Vagina (tissue), 2 donors: ENCODE data around the gene PTPRN2.

Experiments used
- POLR2A ChIP-seq, 2 donors: fragments of 450-650 bp; IDR thresholded peaks; one replicate each; pipeline ENCODE4 v1.6.1; 2017; ENCODE audit warnings: antibody characterized with exemption in 2 of 2, mild to moderate bottlenecking in 2 of 2, moderate library complexity in 2 of 2
- POLR2AphosphoS5 ChIP-seq, 2 donors: sonication (generic); formaldehyde crosslinking; IDR thresholded peaks; one replicate each; pipeline ENCODE4 v1.9.0; 2017; ENCODE audit warnings: antibody characterized with exemption in 2 of 2, mild to moderate bottlenecking in 2 of 2, low read depth in 1 of 2; ENCODE audit not compliant: insufficient read depth in 1 of 2
- TF ChIP-seq, protein P1 (sequence below), 3 experiments: fragments of 450-650 bp in 2 of 3; fragments of 200-600 bp in 1 of 3; sonication (generic) in 1 of 3; IDR thresholded peaks; one replicate each; pipeline ENCODE4 v1.5.1; 2017 to 2019; ENCODE audit warnings: antibody characterized with exemption in 3 of 3, mild to moderate bottlenecking in 2 of 3, moderate library complexity in 2 of 3

- TF ChIP-seq, protein P1, sequence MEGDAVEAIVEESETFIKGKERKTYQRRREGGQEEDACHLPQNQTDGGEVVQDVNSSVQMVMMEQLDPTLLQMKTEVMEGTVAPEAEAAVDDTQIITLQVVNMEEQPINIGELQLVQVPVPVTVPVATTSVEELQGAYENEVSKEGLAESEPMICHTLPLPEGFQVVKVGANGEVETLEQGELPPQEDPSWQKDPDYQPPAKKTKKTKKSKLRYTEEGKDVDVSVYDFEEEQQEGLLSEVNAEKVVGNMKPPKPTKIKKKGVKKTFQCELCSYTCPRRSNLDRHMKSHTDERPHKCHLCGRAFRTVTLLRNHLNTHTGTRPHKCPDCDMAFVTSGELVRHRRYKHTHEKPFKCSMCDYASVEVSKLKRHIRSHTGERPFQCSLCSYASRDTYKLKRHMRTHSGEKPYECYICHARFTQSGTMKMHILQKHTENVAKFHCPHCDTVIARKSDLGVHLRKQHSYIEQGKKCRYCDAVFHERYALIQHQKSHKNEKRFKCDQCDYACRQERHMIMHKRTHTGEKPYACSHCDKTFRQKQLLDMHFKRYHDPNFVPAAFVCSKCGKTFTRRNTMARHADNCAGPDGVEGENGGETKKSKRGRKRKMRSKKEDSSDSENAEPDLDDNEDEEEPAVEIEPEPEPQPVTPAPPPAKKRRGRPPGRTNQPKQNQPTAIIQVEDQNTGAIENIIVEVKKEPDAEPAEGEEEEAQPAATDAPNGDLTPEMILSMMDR (IDR thresholded peaks at IDR 0.05): no peak
- no peak for TF ChIP-seq POLR2A (IDR thresholded peaks at IDR 0.05)
- no peak for TF ChIP-seq POLR2AphosphoS5 (IDR thresholded peaks at IDR 0.05; ENCODE audit: insufficient read depth in 1 of 2, low read depth in 1 of 2)
Observed at GRCh38 chr7:158386355-158386618, 201.3 kb downstream of the PTPRN2 start.
